HUES48 (cell line): Measurements from ENCODE around the gene HERC2.

ENCODE experiments used
- H3K27ac ChIP-seq: one replicate; pipeline ENCODE4 v1.7.0; 2013; ENCODE audit warnings: low read depth, low read length, inconsistent platforms
- H3K27me3 ChIP-seq: 2 replicates; pipeline ENCODE4 v1.6.1; 2013; ENCODE audit warnings: mild to moderate bottlenecking, low read length; ENCODE audit not compliant: control insufficient read depth, insufficient read depth
- H3K36me3 ChIP-seq: 2 replicates; pipeline ENCODE4 v1.6.1; 2013; ENCODE audit warnings: low read length; ENCODE audit not compliant: control insufficient read depth, insufficient read depth
- H3K4me1 ChIP-seq: 2 replicates; pipeline ENCODE4 v1.6.1; 2013; ENCODE audit warnings: mild to moderate bottlenecking, low read length; ENCODE audit not compliant: control insufficient read depth, insufficient read depth
- H3K4me3 ChIP-seq: 2 replicates; pipeline ENCODE4 v1.5.1; 2013; ENCODE audit warnings: mild to moderate bottlenecking, low read depth, low read length
- H3K9ac ChIP-seq: 2 replicates; pipeline ENCODE4 v1.6.1; 2013; ENCODE audit warnings: mild to moderate bottlenecking, low read depth, low read length, moderate library complexity
- H3K9me3 ChIP-seq: 2 replicates; pipeline ENCODE4 v1.6.1; 2013; ENCODE audit warnings: low read length; ENCODE audit not compliant: control insufficient read depth, insufficient read depth

Gene HERC2

GRCh38 chr15:28117432-28117990, 204.5 kb downstream of the HERC2 start:
- no peaks in the 10 kb centered on the region for H3K4me1 ChIP-seq
- no peaks in the 10 kb centered on the region for H3K9me3 ChIP-seq
- peaks cover 87% of the 10 kb centered on the region for H3K36me3 ChIP-seq
- no peak overlapping the region for H3K9ac ChIP-seq
- H3K27me3 ChIP-seq = no peaks in the 10 kb centered on the region
- no peak overlapping the region for H3K4me3 ChIP-seq
- no peak overlapping the region for H3K27ac ChIP-seq

GRCh38 chr15:28116521-28117431, 205.2 kb downstream of the HERC2 start:
- Histone ChIP-seq H3K27ac (no peak overlapping the region), H3K4me1 (no peaks in the 10 kb centered on the region), H3K9me3 (no peaks in the 10 kb centered on the region), H3K4me3 (no peak overlapping the region), H3K9ac (no peak overlapping the region), H3K27me3 (no peaks in the 10 kb centered on the region), H3K36me3 (peaks cover 90% of the 10 kb centered on the region)

- no peak overlapping the region for H3K4me3 ChIP-seq
- peaks cover 91% of the 10 kb centered on the region for H3K36me3 ChIP-seq
- no peaks in the 10 kb centered on the region for H3K9me3 ChIP-seq
- H3K9ac ChIP-seq = no peak overlapping the region
- H3K4me1 ChIP-seq = no peaks in the 10 kb centered on the region
- no peaks in the 10 kb centered on the region for H3K27me3 ChIP-seq
- H3K27ac ChIP-seq = no peak overlapping the region
These were observed 206.1 kb downstream of the HERC2 start for GRCh38 chr15:28115871-28116270.

- Histone ChIP-seq H3K36me3 (peaks cover 82% of the 10 kb centered on the region), H3K27ac (no peak overlapping the region), H3K27me3 (no peaks in the 10 kb centered on the region), H3K9me3 (no peaks in the 10 kb centered on the region), H3K9ac (no peak overlapping the region), H3K4me3 (no peak overlapping the region), H3K4me1 (no peaks in the 10 kb centered on the region)
These were observed 207.0 kb downstream of the HERC2 start for GRCh38 chr15:28114721-28115622.

GRCh38 chr15:28114114-28114455, 207.9 kb downstream of the HERC2 start:
- Histone ChIP-seq H3K36me3 (peaks cover 77% of the 10 kb centered on the region), H3K9me3 (no peaks in the 10 kb centered on the region), H3K4me1 (no peaks in the 10 kb centered on the region), H3K4me3 (no peak overlapping the region), H3K27ac (no peak overlapping the region), H3K9ac (no peak overlapping the region), H3K27me3 (no peaks in the 10 kb centered on the region)

GRCh38 chr15:28113394-28114113, 208.4 kb downstream of the HERC2 start:
- Histone ChIP-seq H3K4me3 (no peak overlapping the region), H3K4me1 (no peaks in the 10 kb centered on the region), H3K9me3 (no peaks in the 10 kb centered on the region), H3K27me3 (no peaks in the 10 kb centered on the region), H3K36me3 (peaks cover 75% of the 10 kb centered on the region), H3K9ac (no peak overlapping the region), H3K27ac (no peak overlapping the region)

- Histone ChIP-seq H3K9ac (no peak overlapping the region), H3K27ac (no peak overlapping the region), H3K4me3 (no peak overlapping the region), H3K36me3 (peaks cover 69% of the 10 kb centered on the region), H3K4me1 (no peaks in the 10 kb centered on the region), H3K27me3 (peaks cover 3% of the 10 kb centered on the region), H3K9me3 (no peaks in the 10 kb centered on the region)
These were observed 209.0 kb downstream of the HERC2 start for GRCh38 chr15:28112962-28113361.

GRCh38 chr15:28112101-28112760, 209.7 kb downstream of the HERC2 start:
- H3K27ac ChIP-seq = no peak overlapping the region
- peaks cover 62% of the 10 kb centered on the region for H3K36me3 ChIP-seq
- H3K9me3 ChIP-seq = no peaks in the 10 kb centered on the region
- peaks cover 10% of the 10 kb centered on the region for H3K27me3 ChIP-seq
- no peaks in the 10 kb centered on the region for H3K4me1 ChIP-seq
- H3K9ac ChIP-seq = no peak overlapping the region
- H3K4me3 ChIP-seq = no peak overlapping the region

DNA sequence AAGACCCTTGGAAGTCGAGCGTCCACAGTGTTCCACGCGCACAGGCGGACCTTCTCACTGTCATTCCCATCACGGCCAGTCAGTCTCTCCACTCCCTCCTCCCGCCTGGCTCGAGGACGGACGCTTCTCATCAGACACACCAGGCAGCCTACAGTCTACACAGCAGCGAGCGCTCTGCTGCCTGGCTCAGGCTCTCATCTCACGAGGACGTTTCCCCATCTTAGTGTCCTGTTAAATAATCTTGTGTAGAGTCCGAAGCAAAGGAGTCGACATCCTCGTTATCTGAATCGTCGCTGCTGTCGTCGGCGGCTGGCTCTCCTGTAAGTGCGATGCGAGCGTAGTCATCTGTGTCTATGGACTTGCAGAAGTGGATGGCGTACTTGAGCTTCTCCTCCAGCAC, 210.4 kb downstream of the HERC2 start:
- peaks cover 17% of the 10 kb centered on the region for H3K27me3 ChIP-seq
- H3K4me1 ChIP-seq = no peaks in the 10 kb centered on the region
- no peak overlapping the region for H3K4me3 ChIP-seq
- H3K9ac ChIP-seq = no peak overlapping the region
- no peak overlapping the region for H3K27ac ChIP-seq
- H3K36me3 ChIP-seq = peaks cover 55% of the 10 kb centered on the region
- no peaks in the 10 kb centered on the region for H3K9me3 ChIP-seq

DNA sequence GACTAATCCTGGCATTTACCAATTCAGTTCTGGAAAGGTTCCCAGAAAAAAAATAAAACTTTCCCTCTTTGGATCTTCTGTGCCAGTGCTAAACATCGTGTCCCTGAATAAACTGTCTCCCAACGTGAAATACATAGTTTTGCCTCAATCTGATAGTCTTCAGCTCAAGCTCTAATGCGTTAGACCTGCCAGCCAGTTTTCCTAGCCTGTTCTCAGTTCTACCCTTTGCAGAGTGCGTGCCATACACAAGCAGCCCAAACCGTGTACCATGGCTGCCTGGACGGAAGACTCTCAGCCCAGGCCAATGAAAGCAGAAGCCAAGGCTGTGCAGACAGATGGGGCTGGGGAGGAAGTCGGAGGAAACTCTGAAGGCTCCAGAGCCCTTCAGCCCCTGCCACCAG, 211.5 kb downstream of the HERC2 start:
- Histone ChIP-seq H3K27me3 (peaks cover 27% of the 10 kb centered on the region), H3K27ac (no peak overlapping the region), H3K9ac (no peak overlapping the region), H3K9me3 (no peaks in the 10 kb centered on the region), H3K4me3 (no peak overlapping the region), H3K36me3 (peaks cover 46% of the 10 kb centered on the region), H3K4me1 (no peaks in the 10 kb centered on the region)
